ENCODE data around the gene NDST3.

NDST3 gene

DNA sequence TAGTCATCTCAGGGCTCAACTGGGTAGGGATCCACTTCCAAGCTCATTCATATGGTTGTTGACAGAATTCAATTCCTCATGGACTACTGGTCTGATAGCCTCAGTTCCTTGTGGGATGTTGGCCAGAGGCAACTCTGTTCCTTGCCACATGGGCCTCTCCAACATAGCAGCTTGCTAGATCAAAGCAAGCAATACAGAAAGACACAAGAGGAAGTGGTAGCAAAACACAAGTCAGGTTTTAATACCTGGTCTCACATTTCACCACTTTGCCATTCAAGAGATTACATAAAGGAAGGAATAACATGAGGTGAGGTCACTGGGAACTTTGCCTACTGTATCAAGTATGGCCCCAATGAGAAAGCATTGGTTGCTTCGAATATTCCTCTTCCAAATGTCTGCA lies 239.4 kb downstream of the NDST3 start:
- in situ Hi-C loops (cut with HindIII; ENCODE audit: low sequenced_read_pairs): no loop called here
- TF ChIP-seq, protein P1, sequence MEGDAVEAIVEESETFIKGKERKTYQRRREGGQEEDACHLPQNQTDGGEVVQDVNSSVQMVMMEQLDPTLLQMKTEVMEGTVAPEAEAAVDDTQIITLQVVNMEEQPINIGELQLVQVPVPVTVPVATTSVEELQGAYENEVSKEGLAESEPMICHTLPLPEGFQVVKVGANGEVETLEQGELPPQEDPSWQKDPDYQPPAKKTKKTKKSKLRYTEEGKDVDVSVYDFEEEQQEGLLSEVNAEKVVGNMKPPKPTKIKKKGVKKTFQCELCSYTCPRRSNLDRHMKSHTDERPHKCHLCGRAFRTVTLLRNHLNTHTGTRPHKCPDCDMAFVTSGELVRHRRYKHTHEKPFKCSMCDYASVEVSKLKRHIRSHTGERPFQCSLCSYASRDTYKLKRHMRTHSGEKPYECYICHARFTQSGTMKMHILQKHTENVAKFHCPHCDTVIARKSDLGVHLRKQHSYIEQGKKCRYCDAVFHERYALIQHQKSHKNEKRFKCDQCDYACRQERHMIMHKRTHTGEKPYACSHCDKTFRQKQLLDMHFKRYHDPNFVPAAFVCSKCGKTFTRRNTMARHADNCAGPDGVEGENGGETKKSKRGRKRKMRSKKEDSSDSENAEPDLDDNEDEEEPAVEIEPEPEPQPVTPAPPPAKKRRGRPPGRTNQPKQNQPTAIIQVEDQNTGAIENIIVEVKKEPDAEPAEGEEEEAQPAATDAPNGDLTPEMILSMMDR (IDR thresholded peaks at IDR 0.05; ENCODE audit: low read depth, low read length, missing control alignments): no peak
- H3K4me3 ChIP-seq (ENCODE audit: low read depth, low read length): no peak overlapping the region
- DNase-seq (ENCODE audit: low read depth): no peak

DNA sequence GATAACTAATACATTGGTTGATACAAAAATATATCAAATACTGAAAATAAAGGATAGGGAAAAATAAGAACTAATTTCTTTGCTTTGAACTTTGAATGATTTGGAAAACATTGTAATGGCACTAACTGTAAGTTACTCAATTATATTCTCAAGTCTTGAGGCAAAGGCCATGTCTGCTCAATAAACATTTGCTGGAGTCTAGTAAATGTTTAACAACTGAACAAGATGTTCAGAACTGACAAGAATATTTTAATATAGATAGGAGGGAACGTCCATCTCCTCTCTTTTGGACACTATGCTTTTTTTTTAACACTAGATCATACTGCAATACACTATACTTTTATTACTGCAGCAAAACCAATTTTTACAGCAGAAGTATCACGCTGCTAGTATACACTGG lies 242.3 kb downstream of the NDST3 start:
- no peak overlapping the region for H3K4me3 ChIP-seq (ENCODE audit: low read depth, low read length)
- no peak for DNase-seq (ENCODE audit: low read depth)
- in situ Hi-C loops (cut with HindIII; ENCODE audit: low sequenced_read_pairs): no loop called here
- TF ChIP-seq, protein P1 (IDR thresholded peaks at IDR 0.05; ENCODE audit: low read depth, low read length, missing control alignments): no peak

DNA sequence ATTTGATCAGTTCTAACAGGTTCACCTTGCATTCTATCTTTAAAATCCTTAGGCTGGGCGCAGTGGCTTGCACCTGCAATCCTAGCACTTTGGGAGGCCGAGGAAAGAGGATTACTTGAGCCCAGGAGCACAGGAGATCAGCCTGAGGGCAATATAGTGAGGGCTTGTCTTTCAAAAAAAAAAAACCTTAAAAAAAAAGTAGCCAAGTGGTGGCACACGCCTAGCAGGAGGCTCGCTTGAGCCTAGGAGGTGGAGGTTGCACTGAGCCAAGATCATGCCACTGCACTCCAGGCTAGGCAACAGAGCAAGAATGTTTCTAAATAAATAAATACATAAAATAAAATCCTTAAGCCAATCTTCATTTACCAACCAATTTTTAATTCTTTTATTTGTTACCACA lies 243.0 kb downstream of the NDST3 start:
- no peak for DNase-seq (ENCODE audit: low read depth)
- TF ChIP-seq, protein P1 (IDR thresholded peaks at IDR 0.05; ENCODE audit: low read depth, low read length, missing control alignments): no peak
- in situ Hi-C loops (cut with HindIII; ENCODE audit: low sequenced_read_pairs): no loop called here
- no peak overlapping the region for H3K4me3 ChIP-seq (ENCODE audit: low read depth, low read length)

DNA sequence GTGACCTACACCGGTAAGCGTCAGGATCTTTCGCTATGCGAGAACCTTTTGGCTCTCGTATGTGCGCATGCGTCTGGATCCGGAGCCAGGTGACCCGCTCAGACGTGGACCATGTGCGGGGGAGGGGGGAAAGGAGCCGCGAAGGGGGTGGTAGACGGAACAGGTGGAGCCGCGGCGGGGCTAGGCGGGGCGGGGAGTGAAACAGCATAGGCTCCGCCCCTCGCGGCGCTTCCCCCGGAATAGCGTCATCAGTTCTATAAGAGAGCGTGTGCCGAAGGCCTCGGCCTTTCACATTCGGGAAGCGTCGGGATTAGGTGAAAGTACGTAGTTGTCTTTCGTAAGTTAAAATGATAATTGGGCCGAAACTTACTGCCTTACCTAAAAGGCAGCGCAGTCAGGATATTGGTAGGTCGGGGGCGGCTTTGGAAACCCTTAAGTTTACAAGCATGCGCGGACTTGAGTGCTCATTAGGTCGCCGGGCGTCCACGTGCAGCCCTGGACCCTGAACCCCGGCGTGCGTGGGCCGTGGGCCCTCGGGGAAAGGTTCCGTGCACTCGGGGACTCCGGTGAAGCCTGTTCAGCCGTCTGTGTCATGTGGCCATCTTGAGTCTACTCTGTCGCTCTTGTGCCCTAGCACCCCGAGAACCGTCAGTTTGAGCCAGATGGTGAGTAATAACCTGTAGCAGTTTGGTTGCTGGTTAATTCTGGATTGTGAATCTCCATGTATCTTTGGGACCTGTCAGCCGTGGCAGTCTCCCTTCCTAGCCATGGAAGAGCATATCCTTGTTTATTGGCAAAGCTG lies 244.4 kb downstream of the NDST3 start:
- in situ Hi-C loops (cut with HindIII; ENCODE audit: low sequenced_read_pairs): no loop called here
- H3K4me3 ChIP-seq (ENCODE audit: low read depth, low read length): peak overlapping the region; percentile 77
- DNase-seq (ENCODE audit: low read depth): peak; percentile 82
- TF ChIP-seq, protein P1 (IDR thresholded peaks at IDR 0.05; ENCODE audit: low read depth, low read length, missing control alignments): no peak

DNA sequence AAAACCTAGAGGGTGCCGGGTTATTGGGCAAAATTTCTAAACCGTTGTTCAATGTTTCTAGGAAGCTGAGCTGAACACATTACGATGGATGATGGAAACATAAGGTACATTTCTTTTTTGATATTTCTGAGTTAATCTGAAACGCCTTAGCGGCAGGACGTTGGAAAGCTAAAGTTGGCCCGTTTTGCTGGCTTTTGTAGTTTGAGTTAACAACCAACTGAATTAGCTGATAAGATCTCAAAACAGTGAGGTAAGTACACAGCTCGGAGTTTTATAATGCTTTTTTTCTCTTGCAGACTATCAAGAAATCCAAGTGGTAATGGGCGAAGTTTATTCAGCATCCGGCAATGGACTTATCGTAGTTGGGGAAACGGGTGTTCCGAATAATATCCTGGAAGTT lies 245.0 kb downstream of the NDST3 start:
- in situ Hi-C loops (cut with HindIII; ENCODE audit: low sequenced_read_pairs): no loop called here
- DNase-seq (ENCODE audit: low read depth): no peak
- TF ChIP-seq, protein P1 (IDR thresholded peaks at IDR 0.05; ENCODE audit: low read depth, low read length, missing control alignments): no peak
- H3K4me3 ChIP-seq (ENCODE audit: low read depth, low read length): peak overlapping the region; percentile 77

DNA sequence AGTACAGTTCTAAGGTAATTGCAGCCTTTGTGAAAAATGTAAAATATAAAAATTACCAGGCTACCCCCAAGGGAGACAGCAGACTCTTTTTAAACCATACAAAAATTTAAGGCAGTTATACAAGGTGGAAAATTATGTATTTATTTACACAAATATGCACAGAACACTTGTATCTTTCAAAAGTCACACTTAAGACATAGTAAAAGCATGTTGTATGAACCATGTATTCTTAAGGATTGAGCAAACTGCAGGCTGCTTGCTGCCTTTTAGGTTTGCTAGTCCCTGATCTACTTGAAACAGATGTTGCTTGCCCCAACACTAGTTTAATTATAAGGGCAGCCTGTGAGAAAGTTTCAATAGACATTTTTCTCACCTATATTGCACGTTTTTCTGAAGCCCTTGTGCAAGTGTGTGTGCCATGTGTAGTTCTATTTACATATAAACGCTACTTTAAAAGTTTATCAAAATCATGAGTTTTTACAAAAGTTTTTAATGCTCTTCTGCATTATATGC lies 245.7 kb downstream of the NDST3 start:
- peak overlapping the region; percentile 77 for H3K4me3 ChIP-seq (ENCODE audit: low read depth, low read length)
- in situ Hi-C loops (cut with HindIII; ENCODE audit: low sequenced_read_pairs): no loop called here
- DNase-seq (ENCODE audit: low read depth): no peak
- TF ChIP-seq, protein P1 (IDR thresholded peaks at IDR 0.05; ENCODE audit: low read depth, low read length, missing control alignments): no peak

All from astrocyte of the cerebellum (primary cell).